Spinal cord (tissue), 10 donors: ENCODE results near the gene QKI. TPM values are rescaled to one million over a fixed set of nuclear protein-coding genes. Genes with fewer than 3 reads are reported as not detected.

ENCODE experiments used
- DNase-seq, 6 donors: peaks; one replicate each; pipeline versions ENCODE4 v3.0.0 to v3.0.0-alpha.2; 2013 to 2015; ENCODE audit warnings: low spot score in 6 of 6, low read depth in 4 of 6
- H3K27ac ChIP-seq: one replicate; pipeline ENCODE4 v1.5.1; 2013; ENCODE audit warnings: low read depth, low read length, control low read depth
- H3K27me3 ChIP-seq: one replicate; pipeline ENCODE4 v1.6.1; 2013; ENCODE audit warnings: low read length; ENCODE audit not compliant: control insufficient read depth, insufficient read depth
- H3K36me3 ChIP-seq: one replicate; pipeline ENCODE4 v1.6.1; 2013; ENCODE audit warnings: low read length; ENCODE audit not compliant: control insufficient read depth, insufficient read depth
- H3K4me1 ChIP-seq: one replicate; pipeline ENCODE4 v1.6.1; 2013; ENCODE audit warnings: low read length; ENCODE audit not compliant: control insufficient read depth, insufficient read depth
- H3K4me3 ChIP-seq: one replicate; pipeline ENCODE4 v1.5.1; 2013; ENCODE audit warnings: low read depth, low read length, control low read depth
- H3K9me3 ChIP-seq: one replicate; pipeline ENCODE4 v1.6.1; 2013; ENCODE audit warnings: low read length; ENCODE audit not compliant: control insufficient read depth, insufficient read depth
- WGBS: methylation state at CpG from one replicate; pipeline ENCODE4 v1.1.5; 2013; ENCODE audit warnings: missing lambda C conversion rate; ENCODE audit not compliant: insufficient coverage; 5-methylcytosine and 5-hydroxymethylcytosine counted together
- polyA plus RNA-seq, 2 donors: library from polyadenylated mRNA; unstranded; fragments of 120-200 nt; gene quantifications; one replicate each; pipeline ENCODE4 v1.2.1, GENCODE V29; 2013; ENCODE audit not compliant: insufficient read length in 2 of 2
- total RNA-seq, 2 donors: library from RNA; depleted of rRNA in 1 of 2; stranded (reverse); fragments of 120-200 nt in 1 of 2; fragments of >200 nt in 1 of 2; gene quantifications; one replicate each; pipeline versions ENCODE4 v1.2.3 to v1.2.4, GENCODE V29; 2013 to 2014
- donor health status: healthy.

The QKI gene
- total and polyA plus RNA-seq, 4 donors: 346 to 877 (median 601) TPM

GRCh38 chr6:163616452-163616851 lies 201.9 kb downstream of the QKI start:
- no peaks in the 10 kb centered on the region for H3K36me3 ChIP-seq
- no peak overlapping the region for H3K27ac ChIP-seq
- no peak for DNase-seq
- H3K9me3 ChIP-seq: no peaks in the 10 kb centered on the region
- 93% methylated on average over 3 of the region's 4 CpGs for WGBS
- H3K27me3 ChIP-seq: no peaks in the 10 kb centered on the region
- no peaks in the 10 kb centered on the region for H3K4me1 ChIP-seq
- H3K4me3 ChIP-seq: no peak overlapping the region

GRCh38 chr6:163617549-163617948 lies 203.0 kb downstream of the QKI start:
- no peak for DNase-seq
- Histone ChIP-seq H3K9me3 (no peaks in the 10 kb centered on the region), H3K27ac (no peak overlapping the region), H3K27me3 (no peaks in the 10 kb centered on the region), H3K4me1 (no peaks in the 10 kb centered on the region), H3K4me3 (no peak overlapping the region), H3K36me3 (no peaks in the 10 kb centered on the region)
- 86% methylated on average over 4 of the region's 6 CpGs for WGBS

DNA sequence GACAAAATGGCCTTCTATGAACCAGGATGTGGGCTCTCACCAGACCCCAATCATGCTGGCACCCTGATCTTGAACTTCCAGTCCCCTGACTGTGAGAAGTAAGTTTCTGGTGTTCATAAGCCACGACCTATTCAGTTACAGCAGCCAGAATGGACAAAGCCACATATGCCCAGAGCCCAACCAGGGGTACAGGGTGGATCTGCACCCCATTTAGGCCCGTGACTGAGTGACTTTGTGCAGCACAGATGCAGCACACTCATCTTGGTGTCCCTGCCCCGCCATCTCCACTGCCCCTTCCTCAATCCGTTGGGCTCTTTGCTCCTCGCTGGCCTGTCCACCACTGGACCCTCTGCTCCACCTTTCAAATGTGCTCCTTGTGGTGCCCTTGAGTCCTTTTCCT lies 205.6 kb downstream of the QKI start:
- DNase-seq: no peak
- H3K27ac ChIP-seq: no peak overlapping the region
- H3K9me3 ChIP-seq: no peaks in the 10 kb centered on the region
- 93% methylated on average over 5 of the region's 5 CpGs for WGBS
- H3K36me3 ChIP-seq: no peaks in the 10 kb centered on the region
- no peak overlapping the region for H3K4me3 ChIP-seq
- no peaks in the 10 kb centered on the region for H3K4me1 ChIP-seq
- H3K27me3 ChIP-seq: no peaks in the 10 kb centered on the region

DNA sequence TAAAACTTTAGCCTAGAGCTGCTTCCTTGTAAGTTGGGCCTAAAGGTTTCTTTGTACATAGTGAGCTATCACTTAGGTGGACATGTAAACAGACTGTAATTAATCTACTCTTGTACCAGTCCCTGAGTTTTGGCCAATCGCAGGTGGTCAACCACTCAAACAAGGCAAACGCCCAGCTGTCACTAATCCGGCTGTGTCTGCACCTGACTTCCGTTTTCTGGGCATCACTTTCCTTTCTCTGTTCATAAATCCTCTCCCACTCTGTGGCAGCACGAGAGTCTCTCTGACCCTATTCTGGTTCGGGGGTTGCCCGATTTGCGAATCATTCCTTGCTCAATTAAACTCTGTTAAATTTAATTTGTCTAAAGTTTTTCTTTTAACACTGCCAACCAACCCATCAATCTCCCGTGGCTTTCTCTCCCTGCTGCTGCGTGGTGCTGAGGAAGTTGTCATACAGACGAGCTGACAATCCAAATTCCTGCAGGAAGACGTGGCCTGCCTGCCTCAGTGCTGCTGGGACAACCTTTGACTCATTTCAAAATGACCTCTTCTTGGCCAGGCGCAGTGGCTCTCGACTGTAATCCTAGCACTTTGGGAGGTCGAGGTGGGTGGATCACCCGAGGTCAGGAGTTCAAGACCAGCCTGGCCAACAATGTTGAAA lies 206.3 kb downstream of the QKI start:
- no peak overlapping the region for H3K4me3 ChIP-seq
- H3K9me3 ChIP-seq: no peaks in the 10 kb centered on the region
- DNase-seq: no peak
- H3K27me3 ChIP-seq: no peaks in the 10 kb centered on the region
- no peaks in the 10 kb centered on the region for H3K4me1 ChIP-seq
- H3K27ac ChIP-seq: no peak overlapping the region
- H3K36me3 ChIP-seq: no peaks in the 10 kb centered on the region
- WGBS: 83% methylated on average over 10 of the region's 16 CpGs

DNA sequence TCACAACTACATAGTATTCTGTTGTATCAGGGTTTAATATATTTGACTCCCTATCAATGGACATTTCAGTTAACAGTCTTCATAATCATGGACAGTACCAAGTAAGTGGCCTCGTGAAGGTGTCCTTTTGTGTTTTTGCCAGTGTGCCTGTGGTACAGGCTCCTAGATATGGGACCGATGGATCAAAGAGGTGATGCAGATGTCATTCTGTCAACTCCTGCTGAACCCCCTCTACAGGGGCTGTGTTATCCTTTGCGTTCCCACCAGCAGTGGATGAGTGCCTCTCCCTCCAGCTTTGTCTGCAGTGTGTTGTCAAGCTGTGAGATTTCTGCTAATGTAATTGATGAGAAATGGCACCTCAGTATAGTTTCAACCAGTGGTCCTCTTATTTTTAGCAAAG lies 210.7 kb downstream of the QKI start:
- Histone ChIP-seq H3K4me1 (no peaks in the 10 kb centered on the region), H3K4me3 (no peak overlapping the region), H3K9me3 (peaks cover 3% of the 10 kb centered on the region), H3K27ac (no peak overlapping the region), H3K27me3 (no peaks in the 10 kb centered on the region), H3K36me3 (no peaks in the 10 kb centered on the region)
- 83% methylated on average over 1 of the region's 3 CpGs for WGBS
- no peak for DNase-seq

DNA sequence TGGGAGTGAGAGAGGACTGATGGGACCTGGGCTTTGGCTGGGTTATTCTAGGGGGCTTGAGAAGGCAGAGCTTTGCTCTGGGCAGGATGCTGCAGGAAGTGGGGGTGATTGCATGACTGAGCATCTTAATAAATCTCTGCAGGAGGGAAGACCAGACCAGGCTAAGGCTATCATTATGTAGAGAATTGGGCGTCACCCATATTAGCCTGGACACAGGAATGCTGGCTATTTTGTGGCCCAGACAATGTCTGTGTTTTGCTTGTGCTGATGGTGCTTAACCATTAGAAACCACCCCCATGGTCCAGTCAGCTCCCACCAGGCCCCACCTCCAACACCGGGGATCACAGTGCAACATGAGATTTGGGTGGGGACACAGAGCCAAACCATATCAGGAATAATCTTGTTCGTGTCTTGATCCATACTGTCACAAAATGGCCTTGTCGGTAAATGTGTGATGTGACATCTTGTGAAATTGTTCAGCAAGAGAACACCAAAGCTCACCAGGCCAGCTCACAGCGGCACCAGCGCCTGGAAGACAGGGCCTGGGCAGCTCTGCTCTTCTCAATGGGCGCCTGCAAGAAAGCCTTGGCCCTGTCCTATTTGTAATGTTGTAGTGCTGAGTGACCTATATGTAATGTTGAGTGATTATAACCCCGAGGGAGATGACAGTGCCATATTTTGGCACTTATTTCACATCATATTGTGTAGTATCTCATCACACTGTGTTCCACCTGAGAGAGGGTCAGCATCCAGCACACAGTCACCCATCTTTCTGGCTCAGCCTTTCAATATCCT lies 211.8 kb downstream of the QKI start:
- no peak for DNase-seq
- WGBS: 100% methylated on average over 1 of the region's 8 CpGs
- H3K4me3 ChIP-seq: no peak overlapping the region
- no peaks in the 10 kb centered on the region for H3K36me3 ChIP-seq
- peaks cover 3% of the 10 kb centered on the region for H3K9me3 ChIP-seq
- peaks cover 4% of the 10 kb centered on the region for H3K27me3 ChIP-seq
- peaks cover 9% of the 10 kb centered on the region for H3K4me1 ChIP-seq
- H3K27ac ChIP-seq: no peak overlapping the region

DNA sequence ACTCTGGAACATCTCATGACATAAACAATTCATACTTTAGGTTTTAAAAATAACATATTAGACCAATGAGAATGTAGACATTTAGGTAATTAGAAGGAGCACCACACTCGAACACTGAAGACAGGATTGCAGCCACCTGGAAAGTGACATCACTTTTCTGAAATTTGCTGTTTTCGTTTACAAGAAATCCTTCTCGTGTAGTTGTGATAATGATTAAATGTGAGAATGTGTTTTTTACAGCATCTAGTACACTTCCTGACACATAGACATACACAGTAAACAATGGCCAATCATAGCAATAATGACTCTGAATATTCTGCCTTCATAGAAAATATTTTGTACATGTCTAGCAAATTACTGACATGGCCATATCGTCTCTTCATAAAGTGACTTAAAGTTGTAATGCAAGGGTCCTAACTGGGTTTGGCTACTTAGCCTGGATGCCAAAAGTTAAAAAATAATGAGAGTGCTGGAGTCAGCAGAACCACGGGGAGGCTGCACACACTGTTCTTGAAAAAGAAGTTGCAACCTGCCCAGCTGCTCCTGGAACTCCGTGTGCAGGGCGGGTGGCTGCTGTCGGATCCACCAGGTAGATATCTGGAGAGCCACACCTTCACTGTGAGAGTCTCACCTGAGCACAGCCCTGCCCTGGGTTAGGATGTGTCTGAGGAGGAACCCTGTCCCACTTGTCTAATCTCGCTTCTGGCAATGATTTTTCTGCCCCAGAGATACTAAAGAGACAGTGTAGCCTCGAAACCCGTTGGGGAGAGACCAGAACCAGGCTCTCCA lies 212.9 kb downstream of the QKI start:
- H3K4me3 ChIP-seq: no peak overlapping the region
- H3K36me3 ChIP-seq: no peaks in the 10 kb centered on the region
- no peak overlapping the region for H3K27ac ChIP-seq
- H3K4me1 ChIP-seq: peaks cover 9% of the 10 kb centered on the region
- 91% methylated on average over 5 of the region's 11 CpGs for WGBS
- peaks cover 4% of the 10 kb centered on the region for H3K27me3 ChIP-seq
- peaks cover 3% of the 10 kb centered on the region for H3K9me3 ChIP-seq
- no peak for DNase-seq
